Psoas muscle (tissue), 8 donors: Measurements from ENCODE around the gene TAS2R16. TPM values are rescaled to one million over a fixed set of nuclear protein-coding genes. Genes with fewer than 3 reads are reported as not detected.

Experiments used
- ATAC-seq, 4 donors: fragments of 200-7000 bp; cut with Tn5 transposase; one replicate each; pipeline ENCODE4 v1.9.1; 2020; ENCODE audit warnings: moderate library complexity in 3 of 4, mild to moderate bottlenecking in 2 of 4
- DNase-seq, 2 donors: peaks; one replicate each; pipeline ENCODE4 v3.0.0-alpha.2; 2020
- H3K27ac ChIP-seq: fragments of 200-600 bp; one replicate; pipeline ENCODE4 v1.8.0; 2022
- H3K27me3 ChIP-seq, 3 donors: fragments of 200-600 bp in 1 of 3; one replicate each; pipeline versions ENCODE4 v1.6.1 to v1.8.0; 2013 to 2022; ENCODE audit warnings: low read length in 2 of 3, mild to moderate bottlenecking in 2 of 3, moderate library complexity in 1 of 3; ENCODE audit not compliant: insufficient read depth in 3 of 3
- H3K36me3 ChIP-seq, 2 donors: fragments of 200-600 bp in 1 of 2; one replicate each; pipeline versions ENCODE4 v1.6.1 to v1.8.0; 2013 to 2022; ENCODE audit warnings: low read depth in 1 of 2, mild to moderate bottlenecking in 1 of 2, moderate library complexity in 1 of 2; ENCODE audit not compliant: insufficient read depth in 1 of 2
- H3K4me1 ChIP-seq: fragments of 200-600 bp; one replicate; pipeline ENCODE4 v1.8.0; 2022
- H3K4me3 ChIP-seq: fragments of 200-600 bp; one replicate; pipeline ENCODE4 v1.8.0; 2022; ENCODE audit warnings: mild to moderate bottlenecking
- H3K9me3 ChIP-seq: fragments of 200-600 bp; one replicate; pipeline ENCODE4 v1.8.0; 2022
- WGBS, 3 donors: extraction: QIAGEN DNeasy Blood & Tissue Kit; methylation state at CpG; one replicate each; pipeline versions ENCODE4 v1.1.6 to v1.1.7; 2013; 5-methylcytosine and 5-hydroxymethylcytosine counted together
- intact Hi-C, 2 donors: fragments of 100-400 bp; cut with DNase I; formaldehyde crosslinking; loops; one replicate each; pipeline versions ENCODE4 v1.11.0 to v1.14.2; 2022
- polyA plus RNA-seq, 3 donors: library from polyadenylated mRNA; stranded (reverse); fragments of 200-250 nt; gene quantifications; one replicate each; pipeline ENCODE4 v1.2.3, GENCODE V29; 2013
- total RNA-seq, 4 donors: library from RNA; stranded (reverse); fragmentation: NEBNext Ultra II Directional in 2 of 4; extraction: Animal tissue kit (Norgen Biotek cat#: 25700) in 2 of 4; gene quantifications; one replicate each; pipeline versions ENCODE4 v1.2.1 to v1.2.4, GENCODE V29; 2021 to 2023
- TF ChIP-seq, protein P1 (sequence below): fragments of 200-600 bp; IDR thresholded peaks from one replicate; pipeline ENCODE4 v1.8.0; 2022; ENCODE audit warnings: antibody characterized with exemption
- donor health status: healthy with polysubstance abuse.
- donor health status: DM: no; HTN: no; CAD: no; lungs with moderate emphysema.
- donor health status: Bipolar disorder and iron deficiency.
- donor health status: healthy.
- donor health status: DM: yes; HTN: yes; CAD: no.
- donor health status: DM: no; HTN: no; CAD: no.
- donor health status: DM: no; HTN: no; CAD: no.
- donor health status: DM: yes; HTN: yes; CAD: no.

The TAS2R16 gene
- total and polyA plus RNA-seq, 7 donors: not detected

- Histone ChIP-seq H3K4me3 (no peak overlapping the region), H3K9me3 (no peaks in the 10 kb centered on the region), H3K36me3 (no peaks in the 10 kb centered on the region), H3K27me3 (peaks cover 0 to 1% (median 0%) of the 10 kb centered on the region in 3 donors), H3K27ac (no peak overlapping the region), H3K4me1 (no peaks in the 10 kb centered on the region)
- TF ChIP-seq, protein P1, sequence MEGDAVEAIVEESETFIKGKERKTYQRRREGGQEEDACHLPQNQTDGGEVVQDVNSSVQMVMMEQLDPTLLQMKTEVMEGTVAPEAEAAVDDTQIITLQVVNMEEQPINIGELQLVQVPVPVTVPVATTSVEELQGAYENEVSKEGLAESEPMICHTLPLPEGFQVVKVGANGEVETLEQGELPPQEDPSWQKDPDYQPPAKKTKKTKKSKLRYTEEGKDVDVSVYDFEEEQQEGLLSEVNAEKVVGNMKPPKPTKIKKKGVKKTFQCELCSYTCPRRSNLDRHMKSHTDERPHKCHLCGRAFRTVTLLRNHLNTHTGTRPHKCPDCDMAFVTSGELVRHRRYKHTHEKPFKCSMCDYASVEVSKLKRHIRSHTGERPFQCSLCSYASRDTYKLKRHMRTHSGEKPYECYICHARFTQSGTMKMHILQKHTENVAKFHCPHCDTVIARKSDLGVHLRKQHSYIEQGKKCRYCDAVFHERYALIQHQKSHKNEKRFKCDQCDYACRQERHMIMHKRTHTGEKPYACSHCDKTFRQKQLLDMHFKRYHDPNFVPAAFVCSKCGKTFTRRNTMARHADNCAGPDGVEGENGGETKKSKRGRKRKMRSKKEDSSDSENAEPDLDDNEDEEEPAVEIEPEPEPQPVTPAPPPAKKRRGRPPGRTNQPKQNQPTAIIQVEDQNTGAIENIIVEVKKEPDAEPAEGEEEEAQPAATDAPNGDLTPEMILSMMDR: no peak
- intact Hi-C loops: no loop called here
- 94 to 98% (median 98%) methylated on average over 2 of the region's 2 CpGs for WGBS, 3 donors
- no peak for ATAC-seq
- no peak for DNase-seq
These were observed 5.9 kb downstream of the TAS2R16 start for GRCh38 chr7:122989577-122989976.

GRCh38 chr7:122989041-122989440, 6.5 kb downstream of the TAS2R16 start:
- TF ChIP-seq, protein P1: no peak
- ATAC-seq: no peak

DNA sequence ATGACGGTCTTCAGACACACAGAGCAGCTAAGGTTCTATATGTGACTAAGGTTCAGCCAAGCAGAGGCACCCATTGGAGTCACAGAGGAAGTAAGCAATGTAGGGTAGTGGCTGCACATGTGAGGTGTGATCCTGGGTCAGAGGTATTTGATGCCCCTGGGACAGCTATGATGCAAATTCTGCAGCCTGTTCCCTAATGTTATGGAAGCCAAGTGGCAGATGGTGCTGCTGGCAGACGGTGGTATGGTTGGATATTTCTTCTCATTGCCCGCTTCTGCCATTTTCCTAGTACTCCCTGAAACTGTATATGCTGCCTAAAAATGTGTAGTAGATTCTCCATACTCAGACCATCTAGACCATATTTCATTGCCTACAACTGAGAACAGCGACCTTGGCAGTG, 7.2 kb downstream of the TAS2R16 start:
- intact Hi-C loops: no loop called here
- Histone ChIP-seq H3K4me3 (no peak overlapping the region), H3K4me1 (no peaks in the 10 kb centered on the region), H3K27ac (no peak overlapping the region), H3K36me3 (no peaks in the 10 kb centered on the region), H3K27me3 (no peaks in the 10 kb centered on the region), H3K9me3 (no peaks in the 10 kb centered on the region)
- ATAC-seq: no peak
- TF ChIP-seq, protein P1: no peak
- DNase-seq: no peak
- 70 to 83% (median 81%) methylated on average over 4 of the region's 4 CpGs for WGBS, 3 donors

More at GRCh38 chr7:122989041-122989440, 6.5 kb downstream of the TAS2R16 start:
- intact Hi-C loops: no loop called here
- no peak overlapping the region for H3K27ac ChIP-seq
- no peak overlapping the region for H3K4me3 ChIP-seq
- H3K9me3 ChIP-seq: no peaks in the 10 kb centered on the region
- no peak for DNase-seq
- no peaks in the 10 kb centered on the region for H3K4me1 ChIP-seq
- no peaks in the 10 kb centered on the region for H3K27me3 ChIP-seq
- no peaks in the 10 kb centered on the region for H3K36me3 ChIP-seq
- 64 to 69% (median 69%) methylated on average over 6 of the region's 6 CpGs for WGBS, 3 donors

DNA sequence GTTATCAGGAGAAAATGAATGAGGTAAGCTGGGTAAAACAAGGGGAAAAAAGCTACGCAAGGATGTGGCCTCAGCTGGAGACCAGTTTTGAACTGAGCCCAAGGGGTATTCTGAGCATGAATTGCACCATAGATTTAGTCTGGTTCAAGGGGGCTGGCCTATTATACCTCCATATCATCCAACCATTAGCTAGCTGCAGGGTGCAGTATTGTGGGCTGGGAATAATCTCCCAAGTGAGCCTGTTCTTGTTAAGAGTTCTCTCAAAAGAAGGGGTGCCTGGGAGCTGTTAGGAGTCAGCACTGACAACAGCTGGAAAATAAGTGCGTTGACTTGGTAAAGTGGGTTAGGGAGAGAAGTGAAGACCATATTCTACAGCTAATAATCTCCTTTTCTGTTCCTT, 8.0 kb downstream of the TAS2R16 start:
- H3K27me3 ChIP-seq: no peaks in the 10 kb centered on the region
- TF ChIP-seq, protein P1: no peak
- WGBS, 3 donors: 91 to 98% (median 92%) methylated on average over 2 of the region's 2 CpGs
- H3K9me3 ChIP-seq: no peaks in the 10 kb centered on the region
- intact Hi-C loops: no loop called here
- no peaks in the 10 kb centered on the region for H3K4me1 ChIP-seq
- no peaks in the 10 kb centered on the region for H3K36me3 ChIP-seq
- H3K4me3 ChIP-seq: no peak overlapping the region
- no peak for ATAC-seq
- no peak overlapping the region for H3K27ac ChIP-seq
- DNase-seq: no peak

GRCh38 chr7:122984021-122984420, 11.5 kb downstream of the TAS2R16 start:
- Histone ChIP-seq H3K27me3 (no peaks in the 10 kb centered on the region), H3K9me3 (no peaks in the 10 kb centered on the region), H3K4me3 (no peak overlapping the region), H3K36me3 (no peaks in the 10 kb centered on the region), H3K4me1 (no peaks in the 10 kb centered on the region), H3K27ac (no peak overlapping the region)
- TF ChIP-seq, protein P1: no peak
- DNase-seq: no peak
- intact Hi-C loops: no loop called here
- 86 to 88% (median 87%) methylated on average over 2 of the region's 2 CpGs for WGBS, 3 donors
- ATAC-seq: no peak
